Thymus (tissue), 11 donors: ENCODE data around the gene IL1R1. TPM values are rescaled to one million over a fixed set of nuclear protein-coding genes. Genes with fewer than 3 reads are reported as not detected.

Experiments used
- DNase-seq, 9 donors: peaks; one replicate each; pipeline ENCODE4 v3.0.0-alpha.2; 2013; ENCODE audit warnings: low spot score in 9 of 9, low read depth in 6 of 9, missing footprints in 1 of 9
- H3K27ac ChIP-seq, 2 donors: one replicate each; pipeline ENCODE4 v1.5.1; 2013; ENCODE audit warnings: control low read depth in 1 of 2, low read depth in 1 of 2, low read length in 1 of 2, mild to moderate bottlenecking in 1 of 2, moderate library complexity in 1 of 2
- H3K27me3 ChIP-seq, 2 donors: one replicate each; pipeline ENCODE4 v1.5.1; 2013; ENCODE audit warnings: low read length in 1 of 2; ENCODE audit not compliant: control insufficient read depth in 2 of 2, insufficient read depth in 1 of 2
- H3K36me3 ChIP-seq, 2 donors: one replicate each; pipeline ENCODE4 v1.5.1; 2013; ENCODE audit warnings: low read length in 1 of 2, mild to moderate bottlenecking in 1 of 2, moderate library complexity in 1 of 2; ENCODE audit not compliant: control insufficient read depth in 2 of 2, insufficient read depth in 2 of 2
- H3K4me1 ChIP-seq, 2 donors: one replicate each; pipeline ENCODE4 v1.5.1; 2013; ENCODE audit warnings: low read length in 2 of 2; ENCODE audit not compliant: control insufficient read depth in 2 of 2, insufficient read depth in 2 of 2
- H3K4me3 ChIP-seq, 2 donors: one replicate each; pipeline ENCODE4 v1.5.1; 2013; ENCODE audit warnings: low read length in 2 of 2, control low read depth in 1 of 2, mild to moderate bottlenecking in 1 of 2
- H3K9me3 ChIP-seq, 2 donors: one replicate each; pipeline ENCODE4 v1.5.1; 2013; ENCODE audit warnings: low read length in 1 of 2, mild to moderate bottlenecking in 1 of 2; ENCODE audit not compliant: control insufficient read depth in 2 of 2, insufficient read depth in 1 of 2
- WGBS: extraction: QIAGEN DNeasy Blood & Tissue Kit; methylation state at CpG from one replicate; pipeline ENCODE4 v1.1.7; 2013; 5-methylcytosine and 5-hydroxymethylcytosine counted together
- polyA plus RNA-seq: library from polyadenylated mRNA; stranded (reverse); fragments of 200-250 nt; gene quantifications from one replicate; pipeline ENCODE4 v1.2.3, GENCODE V29; 2013
- total RNA-seq: library from RNA; stranded (reverse); fragments of 120-200 nt; gene quantifications from one replicate; pipeline ENCODE4 v1.2.4, GENCODE V29; 2013
- donor health status: healthy.

IL1R1 gene
- total and polyA plus RNA-seq, 2 donors, result 5.2 to 82.1 TPM

DNA sequence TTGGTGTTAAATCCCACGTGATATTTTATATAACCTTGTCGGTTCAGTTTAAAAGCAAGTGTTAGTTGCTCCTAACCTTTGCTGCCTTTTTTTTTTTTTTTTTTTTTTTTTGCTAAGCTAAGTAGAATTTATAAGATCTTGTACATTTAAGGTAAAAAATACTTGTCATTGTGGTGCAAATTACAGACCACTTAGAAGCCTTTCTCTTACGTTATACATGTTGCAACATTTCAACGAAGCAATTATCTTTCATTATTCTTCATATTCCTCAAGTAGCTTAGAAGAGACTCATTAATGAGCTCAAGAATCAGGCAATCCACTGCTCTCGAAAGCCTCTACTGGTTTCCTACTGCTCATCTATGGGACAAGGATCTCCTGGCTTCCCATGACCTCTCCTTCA, 29.4 kb downstream of the IL1R1 start:
- 99% methylated on average over 5 of the region's 5 CpGs for WGBS
- no peaks in the 10 kb centered on the region for H3K36me3 ChIP-seq

DNA sequence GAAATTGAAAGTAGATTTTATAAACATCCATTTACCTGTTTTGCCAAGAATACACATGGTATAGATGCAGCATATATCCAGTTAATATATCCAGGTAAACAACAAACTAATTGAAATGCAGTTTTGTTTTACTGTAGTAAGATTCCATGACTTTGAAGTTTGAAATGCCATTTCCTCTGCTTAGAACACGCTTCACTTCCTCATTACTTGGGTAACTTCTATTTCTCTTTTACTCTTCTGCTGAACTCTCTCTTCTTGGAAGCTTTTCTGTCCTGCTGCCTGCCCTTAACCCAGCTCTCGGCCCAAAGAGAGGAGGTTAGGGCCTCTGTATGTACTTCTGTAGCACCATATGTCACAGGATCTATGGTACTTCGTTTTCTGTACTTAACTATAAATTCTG, 30.2 kb downstream of the IL1R1 start:
- H3K36me3 ChIP-seq, result no peaks in the 10 kb centered on the region
- no peaks in the 10 kb centered on the region for H3K9me3 ChIP-seq
- no peak overlapping the region for H3K27ac ChIP-seq
- no peaks in the 10 kb centered on the region for H3K4me1 ChIP-seq
- no peak overlapping the region for H3K4me3 ChIP-seq
- peak in 1 of 9 donors; percentile 7 for DNase-seq
- no peaks in the 10 kb centered on the region for H3K27me3 ChIP-seq
- 73% methylated on average over 3 of the region's 3 CpGs for WGBS

More for the DNA sequence above, 29.4 kb downstream of the IL1R1 start:
- Histone ChIP-seq H3K27me3 (no peaks in the 10 kb centered on the region), H3K9me3 (no peaks in the 10 kb centered on the region), H3K4me1 (no peaks in the 10 kb centered on the region), H3K27ac (no peak overlapping the region), H3K4me3 (no peak overlapping the region)
- DNase-seq, result no peak

DNA sequence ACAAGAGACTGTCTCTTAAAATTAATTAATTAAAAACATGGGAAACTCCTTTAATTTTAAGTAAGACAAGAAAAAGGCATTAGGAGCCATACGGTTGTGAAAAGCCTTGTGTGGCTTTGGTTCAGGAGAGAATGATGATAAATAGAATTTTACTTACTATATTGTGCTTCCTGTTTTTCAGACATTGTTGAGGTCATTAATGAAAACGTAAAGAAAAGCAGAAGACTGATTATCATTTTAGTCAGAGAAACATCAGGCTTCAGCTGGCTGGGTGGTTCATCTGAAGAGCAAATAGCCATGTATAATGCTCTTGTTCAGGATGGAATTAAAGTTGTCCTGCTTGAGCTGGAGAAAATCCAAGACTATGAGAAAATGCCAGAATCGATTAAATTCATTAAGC, 33.6 kb downstream of the IL1R1 start:
- 92% methylated on average over 3 of the region's 3 CpGs for WGBS
- Histone ChIP-seq H3K4me3 (no peak overlapping the region), H3K36me3 (no peaks in the 10 kb centered on the region), H3K9me3 (no peaks in the 10 kb centered on the region), H3K27ac (no peak overlapping the region), H3K27me3 (no peaks in the 10 kb centered on the region), H3K4me1 (no peaks in the 10 kb centered on the region)
- DNase-seq, result no peak

DNA sequence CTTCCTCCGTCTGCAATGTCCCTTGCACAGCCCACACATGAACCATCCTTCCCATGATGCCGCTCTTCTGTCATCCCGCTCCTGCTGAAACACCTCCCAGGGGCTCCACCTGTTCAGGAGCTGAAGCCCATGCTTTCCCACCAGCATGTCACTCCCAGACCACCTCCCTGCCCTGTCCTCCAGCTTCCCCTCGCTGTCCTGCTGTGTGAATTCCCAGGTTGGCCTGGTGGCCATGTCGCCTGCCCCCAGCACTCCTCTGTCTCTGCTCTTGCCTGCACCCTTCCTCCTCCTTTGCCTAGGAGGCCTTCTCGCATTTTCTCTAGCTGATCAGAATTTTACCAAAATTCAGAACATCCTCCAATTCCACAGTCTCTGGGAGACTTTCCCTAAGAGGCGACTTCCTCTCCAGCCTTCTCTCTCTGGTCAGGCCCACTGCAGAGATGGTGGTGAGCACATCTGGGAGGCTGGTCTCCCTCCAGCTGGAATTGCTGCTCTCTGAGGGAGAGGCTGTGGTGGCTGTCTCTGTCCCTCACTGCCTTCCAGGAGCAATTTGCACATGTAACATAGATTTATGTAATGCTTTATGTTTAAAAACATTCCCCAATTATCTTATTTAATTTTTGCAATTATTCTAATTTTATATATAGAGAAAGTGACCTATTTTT, 35.4 kb downstream of the IL1R1 start:
- H3K4me3 ChIP-seq, result no peak overlapping the region
- WGBS, result 98% methylated on average over 7 of the region's 7 CpGs
- no peaks in the 10 kb centered on the region for H3K36me3 ChIP-seq
- DNase-seq, result no peak
- no peak overlapping the region for H3K27ac ChIP-seq
- H3K27me3 ChIP-seq, result no peaks in the 10 kb centered on the region
- H3K4me1 ChIP-seq, result no peaks in the 10 kb centered on the region
- H3K9me3 ChIP-seq, result no peaks in the 10 kb centered on the region

DNA sequence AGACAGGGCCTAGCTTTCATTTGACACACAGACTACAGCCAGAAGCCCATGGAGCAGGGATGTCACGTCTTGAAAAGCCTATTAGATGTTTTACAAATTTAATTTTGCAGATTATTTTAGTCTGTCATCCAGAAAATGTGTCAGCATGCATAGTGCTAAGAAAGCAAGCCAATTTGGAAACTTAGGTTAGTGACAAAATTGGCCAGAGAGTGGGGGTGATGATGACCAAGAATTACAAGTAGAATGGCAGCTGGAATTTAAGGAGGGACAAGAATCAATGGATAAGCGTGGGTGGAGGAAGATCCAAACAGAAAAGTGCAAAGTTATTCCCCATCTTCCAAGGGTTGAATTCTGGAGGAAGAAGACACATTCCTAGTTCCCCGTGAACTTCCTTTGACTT, 36.5 kb downstream of the IL1R1 start:
- Histone ChIP-seq H3K9me3 (no peaks in the 10 kb centered on the region), H3K4me3 (no peak overlapping the region), H3K27me3 (no peaks in the 10 kb centered on the region), H3K4me1 (no peaks in the 10 kb centered on the region), H3K27ac (no peak overlapping the region), H3K36me3 (no peaks in the 10 kb centered on the region)
- 92% methylated on average over 3 of the region's 3 CpGs for WGBS
- no peak for DNase-seq

DNA sequence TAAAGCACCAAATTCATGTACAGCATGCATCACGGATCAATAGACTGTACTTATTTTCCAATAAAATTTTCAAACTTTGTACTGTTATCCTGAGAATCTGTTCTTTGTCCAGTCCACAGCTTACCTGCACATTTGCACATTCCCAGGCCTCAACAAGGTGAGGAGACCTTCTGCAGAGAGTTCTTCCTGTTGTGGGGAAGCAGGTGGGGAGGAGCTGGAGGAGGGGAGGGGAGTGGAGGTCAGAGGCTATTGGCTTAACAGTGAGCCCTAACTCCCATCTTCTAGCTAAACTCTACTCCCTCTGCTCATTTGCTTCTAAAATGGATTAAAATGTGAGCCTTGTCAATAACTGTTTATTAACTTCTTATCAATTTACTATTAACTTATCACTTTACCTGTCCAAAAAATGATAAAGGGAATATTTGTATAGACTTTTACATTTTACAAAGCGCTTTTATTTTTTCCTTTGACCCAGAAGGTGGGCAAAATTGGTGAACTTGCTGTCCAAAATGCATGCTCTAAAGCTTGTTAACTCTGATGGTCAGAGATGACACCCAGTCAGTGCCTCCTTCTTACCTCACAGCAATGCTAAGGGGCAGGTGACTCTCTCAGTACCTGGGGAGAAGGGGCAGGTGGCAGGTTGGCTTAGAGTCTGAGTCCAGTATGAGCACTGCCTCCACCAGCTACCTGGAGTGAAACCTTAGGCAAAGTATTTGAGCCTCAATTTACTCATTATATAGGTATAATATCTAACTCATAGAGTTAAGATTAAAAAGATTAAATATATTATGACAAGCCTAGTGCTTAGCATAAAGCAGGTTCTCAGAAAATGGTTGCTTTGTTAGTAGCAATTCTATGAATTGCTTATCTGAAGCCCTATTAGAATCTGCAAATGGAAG, 37.5 kb downstream of the IL1R1 start:
- WGBS, result 96% methylated on average over 2 of the region's 2 CpGs
- H3K4me1 ChIP-seq, result no peaks in the 10 kb centered on the region
- DNase-seq, result no peak
- H3K27ac ChIP-seq, result no peak overlapping the region
- H3K4me3 ChIP-seq, result no peak overlapping the region
- H3K27me3 ChIP-seq, result no peaks in the 10 kb centered on the region
- no peaks in the 10 kb centered on the region for H3K36me3 ChIP-seq
- H3K9me3 ChIP-seq, result no peaks in the 10 kb centered on the region

DNA sequence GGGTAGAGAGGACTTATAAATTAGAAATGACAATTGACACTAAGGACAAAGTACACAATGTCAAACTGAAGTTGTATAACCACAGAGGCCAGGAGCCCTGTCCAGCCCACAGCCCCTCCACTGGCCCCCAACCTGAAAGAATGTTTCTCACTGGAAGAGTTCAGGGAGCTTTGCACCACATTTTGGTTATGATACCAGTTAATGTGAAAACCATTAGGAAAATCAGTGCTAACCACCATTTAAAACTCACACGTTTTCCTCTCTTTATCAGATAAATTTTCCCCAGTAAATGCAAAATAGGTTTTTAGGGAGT, 38.1 kb downstream of the IL1R1 start:
- no peak for DNase-seq
- H3K4me1 ChIP-seq, result no peaks in the 10 kb centered on the region
- no peak overlapping the region for H3K27ac ChIP-seq
- no peaks in the 10 kb centered on the region for H3K9me3 ChIP-seq
- no peak overlapping the region for H3K4me3 ChIP-seq
- WGBS, result 81% methylated on average over 1 of the region's 1 CpG
- no peaks in the 10 kb centered on the region for H3K36me3 ChIP-seq
- no peaks in the 10 kb centered on the region for H3K27me3 ChIP-seq

DNA sequence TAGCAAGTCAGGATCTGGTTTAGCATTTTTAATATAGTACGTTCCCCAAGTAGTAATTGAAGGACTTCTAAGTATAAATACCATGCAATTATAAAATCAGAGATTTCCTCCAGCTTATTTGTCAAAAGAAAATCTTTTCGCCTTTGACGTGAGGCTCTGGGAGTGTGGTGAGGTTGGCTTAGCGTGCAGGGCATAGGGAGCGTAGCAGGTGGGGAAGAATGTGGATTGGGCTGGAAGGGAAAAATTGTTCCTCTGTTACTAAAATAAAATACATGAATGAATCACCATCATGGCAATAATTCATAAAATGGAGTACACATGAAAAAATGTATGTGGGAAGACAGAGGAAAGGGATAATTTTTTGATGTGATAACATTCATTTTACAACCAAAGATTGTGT, 38.8 kb downstream of the IL1R1 start:
- Histone ChIP-seq H3K4me1 (no peaks in the 10 kb centered on the region), H3K27me3 (peaks cover 0 to 3% of the 10 kb centered on the region in 2 donors), H3K27ac (no peak overlapping the region), H3K36me3 (no peaks in the 10 kb centered on the region), H3K4me3 (no peak overlapping the region), H3K9me3 (no peaks in the 10 kb centered on the region)
- 96% methylated on average over 5 of the region's 5 CpGs for WGBS
- DNase-seq, result no peak

DNA sequence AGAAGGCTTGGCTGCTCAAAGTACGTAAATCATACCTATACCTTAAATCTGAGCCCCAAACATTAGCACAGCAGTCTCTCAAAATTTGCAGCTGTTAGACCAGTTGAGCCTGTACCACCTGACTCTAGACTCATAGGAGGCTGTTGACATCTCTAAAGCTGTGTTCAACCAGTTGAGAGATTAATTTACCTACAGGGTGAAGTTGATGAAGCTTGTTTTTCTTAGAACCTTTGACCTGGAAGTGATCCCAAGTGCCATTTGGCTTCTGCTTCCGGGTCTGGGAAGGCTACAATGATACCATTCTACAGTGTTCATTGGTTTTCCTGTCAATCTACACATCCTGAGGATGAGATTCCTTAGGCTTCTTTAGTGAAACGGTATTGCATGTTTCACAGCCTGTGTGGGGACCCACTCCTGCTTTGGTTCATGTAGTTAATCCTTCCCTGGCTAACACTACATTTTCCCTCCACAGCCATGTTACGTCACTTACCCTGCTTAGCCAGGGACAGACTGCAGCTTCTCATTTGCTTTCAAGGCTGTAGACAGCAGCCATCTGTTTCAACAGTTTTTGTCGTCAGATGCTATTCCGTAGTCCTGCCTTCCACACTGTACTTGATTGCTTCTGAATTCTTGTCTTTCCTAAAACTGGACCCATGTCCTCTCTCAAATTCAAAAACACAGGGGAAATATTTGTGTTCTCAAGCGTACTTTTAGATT, 39.5 kb downstream of the IL1R1 start:
- Histone ChIP-seq H3K9me3 (no peaks in the 10 kb centered on the region), H3K4me1 (peaks cover 0 to 1% of the 10 kb centered on the region in 2 donors), H3K36me3 (no peaks in the 10 kb centered on the region), H3K27ac (no peak overlapping the region), H3K27me3 (peaks cover under 1 to 10% of the 10 kb centered on the region in 2 donors), H3K4me3 (no peak overlapping the region)
- DNase-seq, result no peak
- 95% methylated on average over 7 of the region's 7 CpGs for WGBS
